Breast epithelium (tissue), 3 donors: ENCODE results near the gene LIF.

ENCODE experiments used
- CTCF ChIP-seq, 3 donors: fragments of 450-650 bp; IDR thresholded peaks; one replicate each; pipeline ENCODE4 v1.5.1; 2016 to 2017; ENCODE audit warnings: antibody characterized with exemption in 3 of 3, mild to moderate bottlenecking in 3 of 3, moderate library complexity in 3 of 3
- POLR2A ChIP-seq: fragments of 450-650 bp; IDR thresholded peaks from one replicate; pipeline ENCODE4 v1.6.1; 2016; ENCODE audit warnings: antibody characterized with exemption, mild to moderate bottlenecking, moderate library complexity

GRCh38 chr22:30198152-30198825, 48.3 kb downstream of the LIF start:
- TF ChIP-seq CTCF (IDR thresholded peaks at IDR 0.05) (no peak), POLR2A (no peak)
